ENCODE measurements around the gene ATPAF2.

The ATPAF2 gene

GRCh38 chr17:17981330-17981729 lies 57.6 kb downstream of the ATPAF2 start:
- no peak overlapping the region for H3K4me3 ChIP-seq (ENCODE audit: low read length)
- no peak for DNase-seq (ENCODE audit: low read depth)
- TF ChIP-seq CTCF (conservative IDR thresholded peaks at IDR 0.05; ENCODE audit: low read length) = no peak

- TF ChIP-seq CTCF (conservative IDR thresholded peaks at IDR 0.05; ENCODE audit: low read length) = no peak
- DNase-seq (ENCODE audit: low read depth) = no peak
- no peak overlapping the region for H3K4me3 ChIP-seq (ENCODE audit: low read length)
These were observed 59.2 kb downstream of the ATPAF2 start for GRCh38 chr17:17979778-17980177.

GRCh38 chr17:17978481-17979424 lies 60.2 kb downstream of the ATPAF2 start:
- no peak for DNase-seq (ENCODE audit: low read depth)
- H3K4me3 ChIP-seq (ENCODE audit: low read length) = no peak overlapping the region
- TF ChIP-seq CTCF (conservative IDR thresholded peaks at IDR 0.05; ENCODE audit: low read length) = no peak

GRCh38 chr17:17976931-17977570 lies 61.9 kb downstream of the ATPAF2 start:
- DNase-seq (ENCODE audit: low read depth) = no peak
- TF ChIP-seq CTCF (conservative IDR thresholded peaks at IDR 0.05; ENCODE audit: low read length) = no peak
- no peak overlapping the region for H3K4me3 ChIP-seq (ENCODE audit: low read length)

GRCh38 chr17:17975436-17975835 lies 63.5 kb downstream of the ATPAF2 start:
- DNase-seq (ENCODE audit: low read depth) = no peak
- TF ChIP-seq CTCF (conservative IDR thresholded peaks at IDR 0.05; ENCODE audit: low read length) = no peak
- no peak overlapping the region for H3K4me3 ChIP-seq (ENCODE audit: low read length)

- DNase-seq (ENCODE audit: low read depth) = no peak
- no peak for TF ChIP-seq CTCF (conservative IDR thresholded peaks at IDR 0.05; ENCODE audit: low read length)
- peak overlapping the region; percentile 80 for H3K4me3 ChIP-seq (ENCODE audit: low read length)
These were observed 66.1 kb downstream of the ATPAF2 start for GRCh38 chr17:17972952-17973254.
